GM19023 (cell line): Measurements from ENCODE around the gene LRRC56.

Experiments used
- ATAC-seq: cut with Tn5 transposase; IDR thresholded peaks from one replicate; pipeline ENCODE4 v1.9.1; 2021; ENCODE audit warnings: mild to moderate bottlenecking, moderate library complexity; ENCODE audit not compliant: unreplicated experiment

LRRC56 gene

GRCh38 chr11:538431-539051 lies 1.2 kb downstream of the LRRC56 start:
- no peak for ATAC-seq

DNA sequence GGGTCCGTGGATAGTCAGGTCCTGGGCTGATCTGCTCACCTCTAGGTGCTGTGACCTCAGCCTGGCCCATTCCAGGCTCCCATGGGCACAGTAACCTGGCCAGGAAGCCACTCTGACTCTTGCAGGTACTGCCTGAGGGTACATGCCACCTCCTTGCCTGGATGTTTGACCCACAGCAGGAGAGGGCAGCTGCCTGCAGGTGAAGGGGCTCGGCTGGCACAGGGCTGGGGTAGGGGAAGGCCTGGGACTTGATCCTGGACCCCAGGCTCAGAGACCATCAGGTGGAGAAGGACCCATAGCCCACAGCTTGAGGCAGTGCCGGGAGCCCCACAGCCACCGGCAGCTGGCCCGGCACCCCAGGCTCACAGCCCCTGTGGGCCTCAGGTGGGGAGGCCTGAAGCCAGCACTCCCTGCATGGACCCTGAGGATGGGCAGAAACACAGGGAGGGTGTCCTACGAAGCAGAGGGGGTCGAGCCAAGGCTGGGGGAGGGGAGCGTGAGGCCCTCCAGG lies 2.7 kb downstream of the LRRC56 start:
- ATAC-seq, result no peak

DNA sequence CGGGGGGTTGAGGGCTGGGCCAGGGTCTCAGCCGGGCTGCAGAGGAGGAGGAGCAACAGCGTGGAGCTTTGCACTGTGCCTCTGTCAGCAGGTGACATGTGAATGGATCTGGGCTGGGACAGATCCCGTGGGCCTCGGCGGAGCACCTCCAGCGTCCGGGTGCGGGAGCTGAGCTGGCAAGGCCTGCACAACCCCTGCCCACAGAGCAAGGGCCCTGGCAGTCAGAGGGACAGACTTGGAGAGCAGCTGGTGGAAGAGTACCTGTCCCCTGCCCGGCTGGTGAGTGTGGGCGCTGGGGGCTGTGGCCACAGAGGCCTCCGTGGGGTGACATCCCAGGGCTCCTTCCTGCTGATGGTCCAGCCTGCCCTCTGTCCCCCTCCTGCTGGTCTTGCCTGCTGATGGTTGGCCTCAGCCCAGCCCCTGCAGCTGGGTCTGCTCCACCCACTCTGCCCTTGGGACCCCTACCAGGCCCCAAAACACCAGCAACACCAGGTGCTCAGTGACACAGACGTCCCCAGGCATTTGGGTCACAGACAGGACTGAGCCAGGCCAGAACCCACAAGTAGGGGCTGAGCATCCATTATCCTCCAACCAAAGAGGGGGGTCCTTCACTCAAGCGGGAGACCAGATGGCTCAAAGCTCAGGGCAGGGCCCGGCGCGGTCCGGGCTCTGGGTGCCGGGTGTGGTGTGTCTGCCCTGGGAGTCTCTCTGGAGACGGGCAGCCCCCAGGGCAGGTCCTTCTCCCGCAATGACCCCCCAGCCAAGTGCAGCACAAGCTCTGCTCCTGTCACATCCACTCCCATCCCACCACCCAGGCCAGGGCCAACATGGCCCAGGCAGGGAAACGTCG lies 3.5 kb downstream of the LRRC56 start:
- ATAC-seq, result no peak

GRCh38 chr11:541433-541885 lies 4.1 kb downstream of the LRRC56 start:
- ATAC-seq, result no peak

GRCh38 chr11:544817-545166 lies 7.5 kb downstream of the LRRC56 start:
- no peak for ATAC-seq

- ATAC-seq, result no peak
Observed at GRCh38 chr11:545171-545570, 7.8 kb downstream of the LRRC56 start.

GRCh38 chr11:548700-549603 lies 11.6 kb downstream of the LRRC56 start:
- ATAC-seq, result no peak

- no peak for ATAC-seq
Observed at GRCh38 chr11:550021-550745, 12.9 kb downstream of the LRRC56 start.

- ATAC-seq, result no peak
Observed at GRCh38 chr11:550746-551085, 13.4 kb downstream of the LRRC56 start.

GRCh38 chr11:551131-551530 lies 13.8 kb downstream of the LRRC56 start:
- ATAC-seq, result no peak

- ATAC-seq, result no peak
Observed at GRCh38 chr11:551596-551995, 14.3 kb downstream of the LRRC56 start.

DNA sequence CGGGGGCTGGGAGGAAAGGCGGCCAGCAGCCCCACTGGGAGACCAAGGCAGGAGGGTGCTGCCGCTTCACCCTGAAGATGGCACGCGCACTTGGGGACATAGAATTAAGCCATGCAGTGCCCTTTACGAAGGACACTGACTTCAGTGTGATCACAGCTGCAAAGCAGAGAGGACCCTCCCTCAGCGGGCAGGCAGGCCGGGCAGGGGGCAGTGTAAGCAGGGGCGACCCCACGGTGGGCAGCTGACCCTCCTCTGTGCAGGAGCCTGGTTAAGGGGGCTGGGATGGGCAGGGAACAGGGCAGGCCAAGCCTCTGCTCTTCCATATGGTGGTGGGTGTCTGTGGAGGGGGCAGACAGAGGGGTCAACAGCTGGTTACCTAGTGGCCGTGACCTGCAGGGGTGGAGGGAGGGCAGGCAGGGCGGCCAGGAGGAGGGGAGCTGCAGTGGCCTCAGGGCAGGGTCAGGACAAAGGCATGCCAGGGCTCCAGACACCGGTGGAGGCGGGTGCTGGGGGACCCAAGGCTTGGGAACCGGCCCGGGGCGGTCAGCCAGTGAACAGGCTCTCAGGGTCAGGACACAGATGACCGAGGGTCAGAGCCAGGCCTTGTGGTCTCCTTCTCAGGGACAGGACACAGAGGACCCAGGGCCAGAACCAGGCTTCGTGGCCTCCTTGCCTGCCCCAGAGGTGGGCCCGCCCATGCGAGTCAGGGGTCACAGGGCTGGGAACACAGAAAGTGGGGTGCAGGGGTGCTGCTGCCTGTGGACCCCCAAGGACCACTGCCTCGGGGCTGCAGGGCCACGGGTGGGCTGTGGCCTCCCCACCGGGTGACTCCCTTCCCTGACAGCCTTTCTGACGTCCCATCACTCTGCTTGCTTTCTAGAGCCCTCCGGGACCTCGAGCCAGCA lies 16.0 kb downstream of the LRRC56 start:
- no peak for ATAC-seq

DNA sequence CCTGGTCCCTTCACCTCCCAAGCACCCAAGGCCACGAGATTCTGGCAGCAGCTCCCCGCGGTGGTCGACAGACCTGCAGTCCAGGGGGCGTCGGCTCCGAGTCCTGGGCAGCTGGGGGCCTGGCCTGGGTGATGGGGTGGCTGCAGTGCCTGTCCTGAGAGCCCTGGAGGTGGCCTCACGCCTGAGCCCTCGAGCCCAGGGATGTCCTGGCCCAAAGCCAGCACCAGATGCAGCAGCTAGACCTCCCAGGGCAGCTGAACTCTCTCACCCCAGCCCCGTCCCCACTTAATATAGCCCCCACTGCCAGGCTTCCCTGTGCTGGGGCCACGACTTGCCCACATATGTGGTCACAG lies 16.6 kb downstream of the LRRC56 start:
- ATAC-seq, result no peak

- ATAC-seq, result peak; percentile 67
Observed at GRCh38 chr11:554428-555226, 17.3 kb downstream of the LRRC56 start.

- no peak for ATAC-seq
Observed at GRCh38 chr11:555227-555779, 18.0 kb downstream of the LRRC56 start.

DNA sequence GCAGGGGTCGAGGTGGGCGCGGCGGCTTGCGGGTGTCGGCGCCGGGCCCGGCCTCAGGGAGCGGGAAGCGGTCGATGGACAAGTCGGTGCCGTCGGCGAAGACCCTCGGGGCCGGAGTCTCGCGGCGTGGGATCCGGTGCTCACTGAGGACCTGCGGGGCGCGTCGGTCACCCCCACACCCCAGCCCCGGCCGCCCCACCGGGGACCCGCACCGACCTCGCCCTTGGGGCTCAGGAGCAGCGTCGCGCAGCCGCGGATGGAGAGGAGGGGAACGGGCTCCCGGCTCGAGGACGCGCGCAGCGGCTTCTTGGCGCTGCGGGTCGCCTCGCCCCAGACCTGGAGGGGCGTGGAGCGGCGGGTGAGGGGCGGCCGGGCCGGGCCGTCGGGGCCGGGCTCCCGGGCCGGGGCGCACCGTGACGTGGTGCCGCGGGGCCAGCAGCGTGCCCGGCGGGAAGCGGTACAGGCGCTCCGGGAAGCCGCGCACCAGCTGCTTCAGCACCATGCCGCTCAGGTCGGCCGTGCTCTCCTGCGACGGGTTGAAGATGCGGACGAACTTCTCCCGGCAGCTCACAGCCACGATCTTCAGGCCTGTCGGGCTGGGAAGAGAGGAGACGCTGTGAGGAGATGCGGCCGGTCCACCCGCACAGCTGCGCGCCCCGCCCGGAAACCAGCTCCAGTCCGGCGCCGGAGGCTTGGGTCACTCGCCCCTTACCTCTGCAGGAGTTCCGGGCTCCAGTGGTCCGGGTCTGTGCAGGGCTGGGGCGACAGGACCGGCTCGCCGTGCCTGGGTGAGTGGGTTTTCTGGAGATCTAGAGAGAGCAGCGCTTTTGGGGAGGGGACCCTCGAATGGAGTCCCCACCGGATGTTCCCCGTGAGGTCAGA lies 18.7 kb downstream of the LRRC56 start:
- ATAC-seq, result no peak

- no peak for ATAC-seq
Observed at GRCh38 chr11:556662-557256, 19.4 kb downstream of the LRRC56 start.
